DOHH2 (cell line): ENCODE data around the gene LMTK2.

Source experiments
- H3F3A ChIP-seq: fragments of 200-600 bp; sonication (generic), shearing (Covaris generic); 2 replicates; pipeline ENCODE4 v1.6.0; 2016; ENCODE audit warnings: antibody characterized with exemption, mild to moderate bottlenecking; ENCODE audit not compliant: control insufficient read depth, insufficient read depth
- H3K27ac ChIP-seq: fragments of 200-600 bp; sonication (generic); 2 replicates; pipeline ENCODE4 v1.5.1; 2014; ENCODE audit warnings: low read depth, mild to moderate bottlenecking, low read length, moderate library complexity
- H3K27me3 ChIP-seq: fragments of 200-600 bp; sonication (generic); 2 replicates; pipeline ENCODE4 v1.6.1; 2014; ENCODE audit warnings: mild to moderate bottlenecking, low read length, mixed read lengths; ENCODE audit not compliant: control insufficient read depth
- H3K36me3 ChIP-seq: fragments of 200-600 bp; sonication (generic); 2 replicates; pipeline ENCODE4 v1.6.1; 2014; ENCODE audit warnings: mild to moderate bottlenecking, low read length, moderate library complexity, mixed read lengths; ENCODE audit not compliant: control insufficient read depth
- H3K4me1 ChIP-seq: fragments of 200-600 bp; sonication (generic); 2 replicates; pipeline ENCODE4 v1.6.1; 2014; ENCODE audit warnings: mild to moderate bottlenecking, low read length, mixed read lengths; ENCODE audit not compliant: control insufficient read depth
- H3K4me2 ChIP-seq: fragments of 200-600 bp; sonication (generic); 2 replicates; pipeline ENCODE4 v1.6.0; 2014; ENCODE audit warnings: mild to moderate bottlenecking, low read length, moderate library complexity
- H3K4me3 ChIP-seq: fragments of 200-600 bp; sonication (generic); 2 replicates; pipeline ENCODE4 v1.5.1; 2014; ENCODE audit warnings: mild to moderate bottlenecking, low read length, mixed read lengths
- H3K79me2 ChIP-seq: fragments of 200-600 bp; sonication (generic); 2 replicates; pipeline ENCODE4 v1.6.1; 2014; ENCODE audit warnings: mild to moderate bottlenecking, low read length, mixed read lengths; ENCODE audit not compliant: control insufficient read depth
- H3K9me2 ChIP-seq: fragments of 200-600 bp; sonication (generic); replicated peaks from 2 replicates; pipeline ENCODE4 v1.6.1; 2014; ENCODE audit warnings: mild to moderate bottlenecking, low read length, mixed read lengths; ENCODE audit not compliant: control insufficient read depth
- H3K9me3 ChIP-seq: fragments of 200-600 bp; sonication (generic); 2 replicates; pipeline ENCODE4 v1.6.1; 2014; ENCODE audit warnings: antibody characterized with exemption, low read length, mixed read lengths; ENCODE audit not compliant: control insufficient read depth, insufficient read depth
- H4K20me1 ChIP-seq: fragments of 200-600 bp; sonication (generic); 2 replicates; pipeline ENCODE4 v1.6.0; 2014; ENCODE audit warnings: low read depth, mild to moderate bottlenecking, antibody characterized with exemption, low read length, moderate library complexity; ENCODE audit not compliant: control insufficient read depth, insufficient read depth
- CTCF ChIP-seq: fragments of 200-600 bp; sonication (generic); IDR thresholded peaks from one replicate; pipeline ENCODE4 v1.5.1; 2014; ENCODE audit warnings: antibody characterized with exemption, mild to moderate bottlenecking, low read depth, low read length; ENCODE audit not compliant: poor library complexity, severe bottlenecking
- EZH2phosphoT487 ChIP-seq: fragments of 200-600 bp; sonication (generic); IDR thresholded peaks from 2 replicates; pipeline ENCODE4 v1.6.1; 2017; ENCODE audit warnings: borderline replicate concordance, mild to moderate bottlenecking, antibody characterized with exemption, low read length, moderate library complexity, mixed read lengths

Gene LMTK2

GRCh38 chr7:98135984-98136383 is 29.3 kb downstream of the LMTK2 start:
- peaks cover 18% of the 10 kb centered on the region for H3K4me1 ChIP-seq

GRCh38 chr7:98136423-98136822 is 29.8 kb downstream of the LMTK2 start:
- TF ChIP-seq EZH2phosphoT487 = no peak
- Histone ChIP-seq H3K79me2 (peaks cover 12% of the 10 kb centered on the region), H3K4me1 (peaks cover 18% of the 10 kb centered on the region), H4K20me1 (peaks cover 80% of the 10 kb centered on the region), H3K9me3 (no peaks in the 10 kb centered on the region), H3K4me3 (no peak overlapping the region), H3K27ac (no peak overlapping the region), H3K27me3 (peaks cover 47% of the 10 kb centered on the region), H3F3A (peaks cover 16% of the 10 kb centered on the region), H3K9me2 (no peaks in the 10 kb centered on the region), H3K4me2 (no peak overlapping the region), H3K36me3 (peaks cover 27% of the 10 kb centered on the region)

More at GRCh38 chr7:98135984-98136383, 29.3 kb downstream of the LMTK2 start:
- Histone ChIP-seq H3F3A (peaks cover 16% of the 10 kb centered on the region), H3K4me2 (no peak overlapping the region), H3K27me3 (peaks cover 51% of the 10 kb centered on the region), H3K9me2 (no peaks in the 10 kb centered on the region), H3K4me3 (no peak overlapping the region), H4K20me1 (peaks cover 84% of the 10 kb centered on the region), H3K79me2 (peaks cover 15% of the 10 kb centered on the region), H3K27ac (no peak overlapping the region), H3K9me3 (no peaks in the 10 kb centered on the region), H3K36me3 (peaks cover 24% of the 10 kb centered on the region)
- no peak for TF ChIP-seq EZH2phosphoT487
- no peak for TF ChIP-seq CTCF

- H3K27me3 ChIP-seq = peaks cover 38% of the 10 kb centered on the region
- peak; percentile 47 for TF ChIP-seq CTCF
- no peak for TF ChIP-seq EZH2phosphoT487
- peaks cover 30% of the 10 kb centered on the region for H3K36me3 ChIP-seq
- H3K4me1 ChIP-seq = peaks cover 18% of the 10 kb centered on the region
- H3K4me2 ChIP-seq = no peak overlapping the region
- no peak overlapping the region for H3K4me3 ChIP-seq
- H3K27ac ChIP-seq = no peak overlapping the region
- H3K9me2 ChIP-seq = no peaks in the 10 kb centered on the region
- H3K9me3 ChIP-seq = no peaks in the 10 kb centered on the region
- peaks cover 75% of the 10 kb centered on the region for H4K20me1 ChIP-seq
- H3F3A ChIP-seq = peaks cover 16% of the 10 kb centered on the region
- H3K79me2 ChIP-seq = peaks cover 6% of the 10 kb centered on the region
Measured at GRCh38 chr7:98137134-98137825, 30.6 kb downstream of the LMTK2 start.

GRCh38 chr7:98137826-98138151 is 31.1 kb downstream of the LMTK2 start:
- no peak overlapping the region for H3K4me3 ChIP-seq
- H3K36me3 ChIP-seq = peaks cover 34% of the 10 kb centered on the region
- H4K20me1 ChIP-seq = peaks cover 70% of the 10 kb centered on the region
- no peak overlapping the region for H3K4me2 ChIP-seq
- no peak for TF ChIP-seq EZH2phosphoT487
- TF ChIP-seq CTCF = no peak
- peaks cover 14% of the 10 kb centered on the region for H3K4me1 ChIP-seq
- peaks cover 6% of the 10 kb centered on the region for H3K79me2 ChIP-seq
- H3K27ac ChIP-seq = no peak overlapping the region
- no peaks in the 10 kb centered on the region for H3K9me3 ChIP-seq
- no peaks in the 10 kb centered on the region for H3K9me2 ChIP-seq
- H3F3A ChIP-seq = peaks cover 13% of the 10 kb centered on the region
- H3K27me3 ChIP-seq = peaks cover 33% of the 10 kb centered on the region
